KG1 (cell line): Measurements from ENCODE around the gene THOC7.

Source experiments
- DNase-seq: peaks from one replicate; lab custom pipeline; 2025; lab: John Stamatoyannopoulos, UW

The THOC7 gene

DNA sequence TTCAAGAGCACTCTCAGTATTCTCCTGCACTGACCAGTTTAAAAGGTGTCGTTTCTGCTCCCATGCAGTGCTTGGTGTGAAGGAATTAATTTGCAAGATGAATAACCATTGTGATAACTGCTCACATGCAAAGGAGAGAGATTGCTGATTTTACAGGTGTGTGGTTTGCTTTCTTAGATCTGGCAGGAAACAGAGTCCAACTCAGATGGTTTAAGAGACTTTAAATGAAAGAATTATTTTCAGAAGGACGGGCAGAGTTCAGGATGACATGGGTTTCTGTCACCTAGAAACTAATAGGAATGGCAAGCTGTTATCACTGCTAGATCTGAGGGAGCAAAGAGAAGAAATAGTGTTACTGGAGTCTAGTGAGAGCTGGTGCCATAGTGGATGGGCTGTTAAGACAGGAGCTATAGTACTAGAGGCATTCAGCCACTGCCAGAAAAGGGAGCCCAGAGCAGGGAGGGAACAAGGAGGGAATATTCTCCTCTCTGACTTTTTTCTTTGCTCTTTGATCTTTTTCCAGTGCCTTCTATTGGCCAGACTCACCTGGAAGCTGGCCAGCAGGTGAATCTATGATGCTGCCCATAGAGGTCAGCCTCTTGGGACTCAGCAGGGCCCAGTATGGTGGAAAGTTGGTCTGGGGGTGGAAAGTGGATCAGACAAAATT is 14.9 kb upstream of the THOC7 start:
- no peak for DNase-seq

DNA sequence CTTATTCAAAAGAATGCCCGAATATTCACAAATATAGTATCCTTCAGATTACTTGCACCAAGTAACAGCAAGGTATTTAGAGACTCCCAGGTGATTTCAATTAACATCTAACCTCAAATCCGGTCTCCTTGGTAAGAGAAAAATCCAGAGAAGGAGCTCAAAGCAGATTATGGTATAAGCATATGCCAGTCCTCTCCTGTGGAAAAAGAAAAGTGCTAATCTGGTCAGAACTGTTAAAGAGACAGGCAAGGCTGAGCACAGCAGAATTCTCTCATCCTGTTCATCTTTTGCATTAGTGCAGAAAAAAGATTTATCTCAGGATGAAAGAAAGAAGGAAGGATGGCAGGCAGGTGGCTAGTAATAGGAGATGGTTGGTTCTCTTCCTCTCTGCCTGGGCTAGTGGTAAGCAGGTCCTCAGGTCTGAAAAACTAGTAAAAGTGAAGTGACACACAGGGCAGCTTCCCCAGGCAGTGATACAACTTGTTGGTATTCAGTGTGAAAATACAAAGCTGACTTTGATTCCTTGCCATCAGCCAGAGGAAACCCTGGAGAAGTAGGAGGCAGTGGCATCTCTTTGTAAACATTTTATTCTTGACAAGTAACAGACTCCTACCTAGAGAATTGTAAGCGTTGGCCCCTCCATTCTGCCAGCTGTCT is 14.3 kb upstream of the THOC7 start:
- DNase-seq: no peak

DNA sequence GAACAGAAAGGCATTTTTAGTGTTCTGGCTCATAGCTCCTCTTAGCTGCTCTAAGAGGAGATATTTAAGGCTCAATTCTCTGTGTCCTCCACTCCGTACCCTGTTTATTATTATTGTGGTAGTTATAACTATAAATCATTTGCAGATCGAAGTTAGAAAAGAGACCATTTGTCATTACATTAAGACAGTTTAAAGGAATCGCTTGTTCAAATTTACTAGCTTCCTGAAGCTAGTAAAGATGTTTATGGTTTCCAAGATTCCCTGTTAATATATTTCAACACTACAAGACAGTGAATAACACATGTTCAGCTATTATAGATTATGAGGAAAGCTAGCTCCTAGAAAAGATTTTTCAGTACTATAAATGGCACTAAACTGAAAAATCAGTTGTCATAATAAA is 12.7 kb upstream of the THOC7 start:
- DNase-seq: no peak

DNA sequence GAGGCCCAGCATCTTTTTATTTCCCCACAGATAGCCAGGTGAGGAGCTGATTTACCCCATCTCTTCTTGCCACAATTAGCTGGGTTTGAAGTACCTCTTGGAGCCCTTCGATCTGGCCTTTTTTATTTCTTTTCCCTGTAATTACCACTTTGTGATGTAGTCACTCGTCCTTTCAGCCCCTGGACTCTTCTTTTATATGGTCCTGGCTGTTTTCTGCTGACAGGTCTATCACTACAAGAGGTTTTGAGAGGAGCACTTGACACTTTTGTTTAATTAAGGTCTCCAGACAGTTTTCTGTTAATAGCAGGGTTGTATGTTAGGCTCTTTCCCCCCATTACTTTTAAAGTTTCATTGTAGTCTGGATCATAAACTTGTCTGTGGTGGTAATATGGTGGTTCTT is 11.9 kb upstream of the THOC7 start:
- DNase-seq: no peak

DNA sequence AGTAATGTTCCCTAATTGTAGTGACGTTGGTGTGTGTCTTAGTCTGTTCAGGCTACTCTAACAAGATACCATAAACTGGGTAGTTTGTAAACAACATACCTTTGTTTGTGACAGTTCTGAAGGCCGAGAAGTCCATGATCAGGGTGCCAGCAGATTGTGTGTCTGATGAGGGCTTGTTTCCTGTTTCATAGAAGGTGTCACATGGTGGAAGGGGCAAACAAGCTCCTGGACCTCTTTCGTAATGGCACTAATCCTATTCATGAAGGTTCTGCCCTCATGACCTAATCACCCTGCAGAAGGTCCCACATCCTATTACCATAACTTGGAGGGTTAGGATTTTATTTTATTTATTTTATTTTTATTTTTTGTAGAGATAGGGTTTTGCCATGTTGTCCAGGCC is 11.2 kb upstream of the THOC7 start:
- no peak for DNase-seq

DNA sequence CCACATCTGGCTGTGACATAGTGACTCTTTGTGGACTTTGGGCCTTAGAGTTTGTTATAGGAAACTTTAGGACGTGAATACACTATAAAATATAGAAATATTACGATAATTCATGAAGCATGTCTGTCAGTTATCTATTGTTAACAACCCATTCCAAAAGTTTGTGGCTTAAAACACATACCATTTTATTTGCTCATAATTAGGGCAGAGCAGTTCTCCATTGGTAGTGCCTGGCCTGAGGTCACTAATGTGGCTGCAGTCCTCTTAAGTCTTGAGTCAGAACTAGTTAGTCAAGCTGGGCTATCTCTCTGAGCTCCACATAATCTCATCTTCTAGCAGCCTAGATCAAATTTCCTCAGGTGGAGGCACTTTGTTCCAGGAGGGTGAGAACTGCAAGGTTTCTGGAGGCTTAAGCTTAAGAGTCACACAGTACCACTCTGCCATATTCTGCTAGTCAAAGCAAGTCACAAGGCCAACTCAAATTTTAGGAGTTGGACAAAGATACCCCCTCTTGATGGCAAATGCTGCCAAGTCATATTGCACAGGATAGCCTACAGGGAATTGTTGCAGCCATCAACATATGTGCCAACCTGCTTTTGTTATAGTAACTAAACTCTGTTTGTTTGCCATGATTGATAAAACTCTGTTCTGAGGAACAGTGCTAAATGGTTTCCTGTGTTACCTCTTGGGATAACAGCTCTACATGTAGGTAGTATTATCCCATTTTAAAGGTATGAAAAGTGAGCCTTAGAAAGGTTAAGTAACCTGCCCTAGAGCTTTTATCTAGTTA is 8.7 kb upstream of the THOC7 start:
- no peak for DNase-seq

DNA sequence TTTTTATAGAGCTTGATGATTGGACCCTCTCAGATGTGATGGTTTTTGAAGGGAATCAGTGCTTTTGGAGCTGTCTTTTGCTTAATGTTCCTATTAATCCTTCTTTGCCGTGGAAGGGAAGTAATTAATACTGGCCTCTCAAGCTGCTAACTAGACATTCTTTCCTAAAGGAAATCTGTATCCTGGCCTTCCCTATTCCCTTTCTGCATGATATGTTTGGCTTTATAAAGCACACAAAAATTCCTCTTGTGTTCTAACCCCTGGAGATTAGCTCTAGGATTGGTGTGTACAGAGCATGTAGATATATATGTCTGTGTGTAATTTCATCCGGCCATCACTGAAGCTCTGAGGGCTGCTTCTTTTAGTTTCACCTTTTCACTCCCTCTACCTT is 7.0 kb upstream of the THOC7 start:
- DNase-seq: no peak

DNA sequence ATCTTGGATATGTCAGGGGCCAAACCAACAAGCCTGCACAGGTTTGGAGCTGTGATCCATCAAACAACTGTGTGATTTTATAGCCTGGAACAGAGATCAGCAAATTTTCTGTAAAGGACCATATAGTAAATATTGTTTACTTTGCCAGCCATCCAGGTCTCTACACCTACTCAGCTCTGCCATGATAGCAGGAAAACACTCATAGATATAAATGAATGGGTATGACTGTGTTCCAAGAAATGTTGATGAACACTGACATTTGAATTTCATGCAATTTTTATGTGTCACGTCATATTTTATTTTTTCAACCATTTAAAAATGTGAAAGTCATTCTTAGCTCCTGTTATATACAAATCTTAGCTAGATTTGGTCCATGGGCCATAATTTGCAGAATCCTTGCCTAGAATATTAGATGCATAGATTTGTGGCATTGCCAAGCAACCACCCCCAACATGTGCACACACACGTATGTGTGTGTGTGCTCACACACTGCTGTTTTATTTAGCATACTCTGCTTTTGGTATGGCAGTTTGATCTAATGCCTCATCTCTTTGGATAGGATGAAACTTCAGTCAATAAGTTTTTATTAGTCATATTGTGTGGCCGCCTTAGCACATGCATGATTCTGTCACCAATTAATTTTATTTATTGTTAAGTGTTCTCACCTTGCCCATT is 6.5 kb upstream of the THOC7 start:
- no peak for DNase-seq

DNA sequence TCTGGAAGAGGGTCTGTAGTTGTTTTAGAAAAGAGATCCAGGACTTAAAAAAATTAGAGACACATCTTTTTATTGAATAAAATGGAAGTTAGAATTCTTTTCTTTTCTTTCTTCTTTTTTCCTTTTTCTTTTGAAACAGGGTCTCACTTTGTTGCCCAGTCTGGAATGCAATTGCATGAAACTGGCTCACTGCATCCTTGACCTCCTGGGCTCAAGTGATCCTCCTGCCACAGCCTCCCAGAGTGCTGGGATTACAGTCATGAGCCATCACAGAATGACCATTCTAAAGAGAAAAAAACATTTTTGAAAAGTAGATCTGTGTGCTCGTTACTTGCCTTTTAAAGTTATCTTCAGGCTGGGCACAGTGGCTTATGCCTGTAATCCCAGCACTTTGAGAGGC is 3.6 kb upstream of the THOC7 start:
- no peak for DNase-seq

DNA sequence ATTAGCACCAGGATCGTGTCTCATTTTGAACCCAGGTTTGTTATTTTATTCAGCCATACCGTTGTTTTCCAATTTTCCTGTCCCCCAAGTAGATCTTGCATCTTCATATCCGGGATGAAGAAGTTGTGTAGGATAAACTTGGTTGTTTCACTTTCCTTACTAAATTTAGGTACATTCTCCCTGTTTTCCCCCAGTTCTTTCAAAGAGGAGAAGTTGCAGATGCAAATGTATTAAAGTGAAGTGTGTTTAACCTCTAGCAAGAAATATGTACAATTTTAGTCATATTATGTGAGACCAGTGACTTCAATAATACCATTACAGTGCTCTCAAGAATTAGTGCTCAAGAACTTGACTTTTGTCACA is 1.3 kb upstream of the THOC7 start:
- no peak for DNase-seq

DNA sequence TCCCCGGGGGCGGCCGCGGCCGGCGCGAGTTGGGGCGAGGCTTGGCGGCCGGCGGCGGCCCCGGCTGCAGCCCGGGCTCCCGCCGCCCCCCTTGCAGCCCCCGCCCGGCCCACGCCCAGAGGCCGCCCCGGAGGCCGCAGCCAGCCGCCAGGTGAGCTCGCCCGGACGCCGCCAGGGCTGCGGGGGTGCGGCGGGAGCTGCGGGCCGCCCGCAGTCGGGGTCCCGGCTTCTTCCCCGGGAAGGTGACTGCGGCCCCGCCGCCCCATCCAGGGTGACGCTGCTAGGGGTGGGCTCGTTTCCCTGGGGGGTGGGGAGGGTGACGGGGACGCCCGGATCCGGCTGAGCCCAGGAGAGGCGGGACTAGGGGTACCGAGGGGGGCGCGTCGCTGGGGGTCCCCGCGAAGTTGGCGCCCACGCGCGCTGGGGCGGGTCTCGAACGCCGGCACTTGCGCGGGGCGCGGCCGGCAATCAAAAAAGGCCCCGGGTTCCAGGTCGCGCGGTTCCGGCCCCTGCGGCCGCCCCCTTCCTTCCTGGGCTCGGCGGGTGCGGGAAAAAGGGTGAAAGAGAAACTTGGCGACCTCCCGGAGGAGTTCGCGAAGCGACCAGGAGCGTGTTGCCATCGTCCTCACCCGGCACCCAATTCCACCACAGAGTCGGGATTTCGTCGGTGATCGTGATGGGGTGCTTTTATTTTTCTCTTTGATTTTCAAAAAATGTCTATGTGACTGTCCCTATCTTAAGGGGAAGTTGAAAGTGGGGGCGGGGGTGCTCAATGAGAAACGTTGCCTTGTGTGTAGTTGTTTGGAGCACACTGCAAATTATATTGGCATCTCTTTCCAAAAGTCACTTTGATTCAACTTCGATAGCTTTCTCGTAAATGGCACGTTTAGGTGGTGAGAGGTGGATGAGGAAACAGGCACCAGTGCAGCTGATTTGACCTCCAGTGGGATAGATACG is 681 bp upstream of the THOC7 start:
- DNase-seq: peak; percentile 78

DNA sequence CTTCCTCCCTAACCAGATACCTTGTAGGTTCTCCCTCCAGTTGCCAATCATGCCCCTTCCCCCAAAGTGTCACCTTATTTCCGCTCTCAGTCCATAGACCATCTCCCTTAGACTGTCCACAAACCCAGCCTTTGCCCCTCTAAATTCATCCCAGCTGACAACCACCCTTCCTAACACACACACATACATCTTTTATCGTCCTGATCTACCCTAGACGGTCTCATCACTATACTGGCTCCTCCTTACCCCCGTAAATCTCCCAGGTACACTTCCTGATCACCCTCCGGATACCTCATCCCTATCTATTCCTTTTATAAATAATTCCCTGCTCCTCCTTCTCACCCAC is 828 bp downstream of the THOC7 start:
- no peak for DNase-seq

DNA sequence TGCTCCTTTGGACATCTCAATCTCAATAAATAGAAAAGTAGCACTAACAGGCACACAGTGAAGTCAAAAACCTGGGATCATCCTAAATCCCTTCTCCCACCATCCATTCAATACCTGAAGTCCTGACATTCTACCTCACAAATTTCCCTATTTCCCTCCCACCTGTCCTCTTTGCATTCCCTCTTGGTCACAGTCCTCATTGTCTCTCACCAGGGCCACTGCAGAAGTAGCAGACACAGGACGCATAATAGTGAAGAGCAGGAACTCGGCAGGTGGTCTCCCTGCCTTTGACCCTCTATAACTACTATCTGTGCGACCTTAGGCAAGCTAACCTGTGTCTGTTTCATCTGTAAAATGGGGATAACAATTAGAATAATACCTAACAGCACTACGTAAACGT is 2.3 kb downstream of the THOC7 start:
- no peak for DNase-seq

DNA sequence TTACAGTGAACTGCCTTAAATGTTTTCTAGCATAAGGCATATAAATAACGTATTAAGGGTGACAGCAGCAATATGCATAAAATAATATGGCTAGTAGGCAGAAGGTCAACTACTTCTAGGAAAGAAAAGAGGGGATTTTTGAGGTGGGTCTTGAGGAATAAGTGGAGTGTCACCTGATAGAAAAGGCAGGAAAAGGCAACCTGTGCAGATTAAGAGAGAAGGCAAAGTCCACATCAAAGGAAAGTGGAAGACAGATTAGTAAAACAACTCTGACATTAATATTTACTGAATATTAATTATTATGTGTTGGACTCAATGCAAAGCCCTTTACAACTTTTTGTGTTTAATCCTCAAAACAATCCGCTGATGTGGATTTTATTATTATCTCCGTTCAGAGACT is 2.8 kb downstream of the THOC7 start:
- DNase-seq: no peak

DNA sequence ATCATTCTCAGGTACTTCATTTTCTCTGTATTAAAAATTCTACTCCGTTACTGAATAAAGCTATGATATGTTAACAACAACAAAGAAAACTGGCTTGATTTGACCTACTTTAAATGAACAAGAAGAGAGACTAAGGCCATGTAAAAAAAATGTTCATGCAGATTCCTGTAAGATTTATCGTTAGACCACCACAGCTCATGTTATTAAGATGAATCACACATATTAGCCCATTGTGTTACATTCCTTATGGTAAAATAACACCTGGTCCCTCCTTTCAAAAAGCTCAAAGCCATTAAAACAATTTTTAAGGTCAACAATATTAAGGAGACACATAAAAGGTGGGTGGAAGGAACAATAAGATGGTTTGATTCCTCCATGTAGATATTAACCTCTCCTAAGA is 6.3 kb downstream of the THOC7 start:
- DNase-seq: no peak

DNA sequence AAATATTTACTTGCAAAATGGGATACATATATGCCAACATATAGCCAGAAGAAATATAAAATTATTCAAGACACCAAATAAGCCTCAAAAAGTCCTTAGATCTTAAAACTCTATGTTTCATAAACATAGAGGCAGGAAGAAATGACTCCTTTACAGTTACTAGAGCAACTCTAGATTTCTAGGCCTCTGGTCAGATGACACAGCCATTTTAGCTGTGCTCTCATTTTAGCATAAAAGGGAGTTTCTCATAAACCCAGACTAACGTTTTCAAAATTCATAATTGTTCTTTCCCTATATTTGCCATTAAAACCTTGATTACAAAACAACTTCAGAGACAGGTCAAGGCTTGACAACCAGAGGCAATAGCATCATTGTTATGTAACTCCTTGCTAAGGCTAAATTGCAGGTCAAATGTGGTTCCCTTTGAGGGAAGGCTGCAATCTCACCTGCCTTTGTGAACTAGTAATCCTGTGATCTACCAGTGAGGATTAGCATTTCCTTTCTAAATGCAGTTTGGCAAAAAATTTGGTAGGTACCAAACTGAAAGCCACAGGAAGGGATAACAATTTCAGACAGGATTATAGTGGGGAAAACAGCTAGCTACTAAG is 8.2 kb downstream of the THOC7 start:
- no peak for DNase-seq

DNA sequence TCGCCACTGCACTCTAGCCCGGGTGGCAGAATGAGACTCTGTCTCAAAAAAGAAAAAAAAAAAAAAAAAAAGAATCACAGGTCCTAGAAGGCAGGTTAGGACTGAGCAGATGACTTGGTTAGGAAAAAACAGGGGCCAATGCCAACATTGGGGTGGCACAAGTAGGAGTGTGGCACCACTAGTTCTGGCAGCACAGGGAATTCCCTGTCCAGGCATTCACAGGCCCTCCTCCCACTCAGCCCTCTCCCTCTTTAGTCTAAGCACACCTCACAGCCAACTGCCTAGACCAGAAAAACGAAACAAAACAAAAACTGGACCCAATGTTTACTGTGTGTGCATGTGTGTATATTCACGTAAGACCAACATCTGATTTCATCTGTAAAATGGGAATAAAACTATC is 10.5 kb downstream of the THOC7 start:
- DNase-seq: no peak

DNA sequence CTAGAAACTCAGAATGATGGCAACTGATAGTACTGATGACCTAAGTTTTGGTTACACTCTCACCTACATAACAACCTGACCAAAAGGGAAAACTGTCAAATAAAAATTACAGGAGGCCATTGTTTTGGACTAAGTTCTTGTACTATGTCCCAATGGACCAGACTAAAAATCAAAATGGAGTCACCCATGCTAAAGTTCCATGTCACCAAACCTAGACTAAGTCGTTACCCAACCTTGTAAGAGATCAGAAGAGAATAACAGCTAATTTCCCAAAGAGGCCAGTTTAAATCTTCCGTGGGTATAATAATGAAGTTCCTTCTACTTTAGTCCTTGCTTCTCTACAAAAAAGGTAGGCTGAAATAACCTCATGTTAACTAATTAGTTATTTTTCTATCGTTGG is 12.3 kb downstream of the THOC7 start:
- DNase-seq: no peak

DNA sequence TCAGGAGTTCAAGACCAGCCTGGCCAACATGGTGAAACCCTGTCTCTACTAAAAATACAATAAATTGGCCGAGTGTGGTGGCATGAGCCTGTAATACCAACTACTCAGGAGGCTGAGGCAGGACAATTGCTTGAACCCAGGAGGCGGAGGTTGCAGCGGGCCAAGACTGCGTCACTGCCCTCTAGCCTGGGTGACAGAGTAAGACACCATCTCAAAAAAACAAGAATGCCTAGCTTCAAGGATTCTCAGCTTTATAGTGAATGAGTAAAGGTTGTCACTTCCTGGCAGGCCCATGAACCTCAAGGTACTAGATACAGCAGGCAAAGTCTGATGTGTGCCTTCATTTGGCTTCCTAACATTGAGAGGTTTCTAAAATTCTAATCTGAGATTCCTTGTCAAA is 14.4 kb downstream of the THOC7 start:
- no peak for DNase-seq

DNA sequence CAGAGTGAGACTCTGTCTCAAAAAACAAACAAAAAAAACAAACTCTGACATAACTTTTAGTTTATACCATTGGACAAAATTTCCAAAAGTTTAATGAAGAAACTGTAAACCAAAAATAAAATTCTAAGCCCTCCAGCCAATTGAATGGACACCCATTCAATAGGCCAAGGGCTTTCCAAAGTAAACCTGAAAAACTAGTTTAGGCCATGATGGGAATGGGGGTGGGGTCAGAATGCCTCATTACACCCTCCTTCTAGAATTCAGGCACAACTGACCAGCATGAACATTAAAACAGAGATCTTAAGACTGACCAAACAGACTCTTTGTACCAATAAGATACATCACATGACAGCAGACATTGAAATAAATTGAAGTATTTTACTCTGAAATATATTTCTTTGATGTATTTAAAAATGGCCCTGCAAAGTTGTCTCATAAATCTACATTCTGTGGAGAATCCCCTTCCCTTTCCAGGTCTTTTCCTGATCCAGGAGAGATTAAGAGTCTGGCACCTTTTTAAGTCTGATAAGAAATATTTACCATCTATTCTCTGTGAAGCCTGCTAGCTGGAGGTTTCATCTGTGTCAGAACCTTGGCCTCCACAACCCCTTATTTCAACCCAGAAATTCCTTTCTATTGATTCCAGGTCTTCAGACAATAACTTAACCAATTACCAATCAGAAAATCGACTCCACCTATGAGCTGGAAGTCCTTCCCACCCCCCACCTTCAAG is 15.7 kb downstream of the THOC7 start:
- no peak for DNase-seq

DNA sequence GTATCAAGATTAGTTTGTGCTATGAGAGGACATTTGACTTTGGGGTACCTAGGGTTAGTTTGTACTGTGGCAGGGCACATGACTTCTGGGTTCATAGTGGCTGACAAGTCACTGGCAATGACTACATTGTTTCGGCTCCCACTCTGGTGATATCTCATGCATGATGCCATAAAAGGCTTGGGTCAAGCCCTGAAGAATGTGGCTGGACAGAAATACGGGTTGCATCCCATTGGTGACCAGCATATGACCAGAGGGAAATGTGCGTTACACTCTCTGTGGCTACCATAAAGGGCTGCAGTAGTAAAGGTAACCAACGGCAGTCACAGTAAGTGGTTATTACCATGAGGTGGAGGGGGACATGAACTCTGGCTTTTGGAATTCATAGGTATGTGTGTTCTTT is 18.4 kb downstream of the THOC7 start:
- DNase-seq: no peak
